GM19397 (cell line): ENCODE measurements around the gene ZNF407.
"Not testable (repeated sequence)": the region's sequence is repeated elsewhere in the genome, so short reads cannot be mapped to it uniquely, and the experiment has no call there.

Experiments
- ATAC-seq: cut with Tn5 transposase; IDR thresholded peaks from one replicate; pipeline ENCODE4 v1.9.1; 2021; ENCODE audit warnings: mild to moderate bottlenecking, moderate library complexity; ENCODE audit not compliant: unreplicated experiment

The ZNF407 gene

DNA sequence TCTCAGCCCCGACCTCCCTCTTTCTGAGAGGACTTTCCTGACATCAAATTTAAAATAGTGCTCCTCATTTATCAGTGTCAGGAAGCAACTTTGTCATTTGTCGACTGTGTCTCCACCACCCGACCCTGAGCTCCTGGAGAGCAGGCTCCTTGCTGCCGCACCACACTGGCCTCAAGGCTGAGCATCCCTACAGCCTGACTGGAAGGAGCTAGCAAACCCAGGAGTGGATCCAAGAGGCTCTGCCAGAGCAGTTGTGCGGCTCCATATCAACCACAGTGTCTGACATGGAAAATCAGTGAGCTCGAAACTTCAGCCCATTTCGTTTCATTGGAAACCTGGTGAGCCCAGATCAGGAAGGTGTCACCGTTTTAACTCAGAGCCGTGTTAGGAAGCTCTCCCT, 486.1 kb downstream of the ZNF407 start:
- no peak for ATAC-seq

GRCh38 chr18:75085676-75086075, 488.0 kb downstream of the ZNF407 start:
- ATAC-seq, result not testable (repeated sequence)

DNA sequence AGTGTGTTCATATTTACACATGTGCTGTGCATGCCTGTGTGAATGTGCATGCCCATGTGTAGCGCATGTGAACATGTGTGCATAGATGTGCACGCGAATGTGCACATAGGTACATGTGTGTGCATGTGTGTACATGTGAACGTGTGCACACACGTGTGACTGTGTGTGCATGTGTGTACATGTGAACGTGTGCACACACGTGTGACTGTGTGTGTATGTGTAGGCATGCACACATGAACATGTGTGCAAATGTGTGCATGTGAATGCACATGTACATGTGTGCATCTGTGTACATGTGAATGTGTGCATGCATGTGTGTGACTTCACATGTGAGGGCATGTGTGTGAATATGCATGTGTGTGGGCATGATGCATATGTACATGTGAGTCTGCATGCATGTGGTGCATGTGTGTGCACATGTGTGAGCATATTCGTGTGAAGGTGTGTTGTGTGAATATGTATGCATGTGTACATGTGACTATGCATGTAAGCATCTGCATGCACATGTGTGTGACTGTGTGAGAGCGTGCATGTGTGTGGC, 488.9 kb downstream of the ZNF407 start:
- no peak for ATAC-seq

DNA sequence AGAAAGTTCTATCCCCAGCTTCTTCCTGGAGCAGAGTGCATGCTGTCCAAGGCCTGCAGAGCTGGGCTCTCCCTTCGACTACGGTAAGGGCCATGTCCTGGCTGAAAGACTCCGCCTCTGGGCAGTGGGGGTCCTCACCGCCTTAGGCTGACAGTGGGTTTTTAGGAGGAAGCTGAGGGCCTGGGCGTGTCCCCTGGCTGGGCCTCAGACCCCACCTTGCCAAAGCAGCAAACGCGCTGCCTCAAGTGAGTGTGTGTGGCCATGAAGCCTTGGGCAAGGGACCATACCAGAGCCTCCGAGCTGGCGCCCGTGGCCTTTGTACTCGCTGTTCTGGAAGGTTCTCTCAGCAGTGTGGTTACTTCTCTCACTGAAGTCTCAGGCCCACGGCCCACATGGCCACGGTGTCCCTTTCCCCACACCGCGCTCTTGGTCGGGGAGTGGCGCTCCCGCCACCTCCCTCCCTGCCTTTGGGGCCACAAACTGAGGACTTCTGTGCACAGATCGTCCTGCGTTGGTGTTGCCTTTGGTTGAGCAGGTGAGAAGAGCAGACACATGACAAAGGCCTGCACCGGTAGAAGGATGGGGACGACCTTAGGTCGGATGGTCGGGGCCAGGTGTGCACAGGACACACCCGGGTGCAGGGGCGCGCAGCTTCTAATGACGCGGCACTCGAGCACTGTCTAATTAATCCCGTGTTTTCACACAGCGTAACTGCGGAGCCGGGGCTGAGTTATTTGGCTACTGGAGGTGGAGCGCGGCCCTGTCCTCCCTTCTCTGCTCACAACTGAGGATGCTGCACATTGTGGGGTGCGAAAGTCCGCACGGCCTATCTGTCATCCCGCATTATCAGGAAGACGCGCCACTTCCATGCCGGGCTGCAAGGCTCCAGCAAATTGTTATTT, 489.7 kb downstream of the ZNF407 start:
- ATAC-seq, result no peak

DNA sequence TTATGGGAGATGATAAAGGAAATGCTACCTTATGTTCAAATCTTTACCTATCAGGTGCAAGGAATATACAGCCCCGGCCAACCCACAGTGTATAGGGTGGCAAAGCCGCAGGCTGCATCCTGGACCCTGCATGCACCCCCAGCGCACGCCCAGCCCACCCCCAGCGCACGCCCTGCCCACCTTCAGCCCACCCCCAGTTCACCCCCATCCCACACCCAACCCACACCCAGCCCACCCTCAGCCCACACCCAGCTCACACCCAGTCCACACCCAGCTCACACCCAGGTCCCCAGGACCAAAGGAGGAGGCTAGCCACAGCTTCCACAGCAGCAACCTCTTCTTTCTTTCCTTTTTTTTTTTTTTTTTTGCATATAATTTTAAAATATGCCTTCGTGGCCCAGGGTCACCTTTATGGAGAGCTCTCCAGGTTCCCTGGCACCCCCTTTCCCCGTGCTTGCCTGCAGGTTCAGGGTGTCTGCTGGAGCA, 490.4 kb downstream of the ZNF407 start:
- ATAC-seq, result no peak

GRCh38 chr18:75088622-75089211, 491.0 kb downstream of the ZNF407 start:
- no peak for ATAC-seq

GRCh38 chr18:75089748-75090327, 492.2 kb downstream of the ZNF407 start:
- ATAC-seq, result no peak

GRCh38 chr18:75090336-75090735, 492.7 kb downstream of the ZNF407 start:
- no peak for ATAC-seq

GRCh38 chr18:75097491-75098225, 500.0 kb downstream of the ZNF407 start:
- no peak for ATAC-seq

- ATAC-seq, result no peak
These were observed 503.4 kb downstream of the ZNF407 start for GRCh38 chr18:75100832-75101630.

DNA sequence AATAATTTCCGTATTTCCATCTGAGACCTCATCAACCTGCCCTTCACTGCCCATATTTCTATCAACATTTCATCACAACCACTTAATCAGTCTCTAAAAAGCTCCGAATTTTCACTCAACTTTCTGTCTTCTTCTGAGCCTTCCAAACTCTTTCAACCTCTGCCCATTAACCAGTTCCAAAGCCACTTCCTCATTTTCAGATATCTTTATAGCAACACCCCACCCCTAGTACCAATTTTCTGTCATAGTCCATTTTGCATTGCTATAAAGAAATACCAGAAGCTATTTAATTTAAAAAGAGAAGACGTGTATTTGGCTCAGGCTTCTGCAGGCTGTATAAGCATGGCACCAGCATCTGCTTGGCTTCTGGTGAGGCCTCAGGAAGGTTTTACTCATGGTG, 504.2 kb downstream of the ZNF407 start:
- ATAC-seq, result no peak

- ATAC-seq, result not testable (repeated sequence)
These were observed 506.4 kb downstream of the ZNF407 start for GRCh38 chr18:75104029-75104428.

GRCh38 chr18:75104483-75104882, 506.8 kb downstream of the ZNF407 start:
- no peak for ATAC-seq

GRCh38 chr18:75105551-75106254, 508.0 kb downstream of the ZNF407 start:
- ATAC-seq, result no peak

GRCh38 chr18:75106746-75107145, 509.1 kb downstream of the ZNF407 start:
- no peak for ATAC-seq

DNA sequence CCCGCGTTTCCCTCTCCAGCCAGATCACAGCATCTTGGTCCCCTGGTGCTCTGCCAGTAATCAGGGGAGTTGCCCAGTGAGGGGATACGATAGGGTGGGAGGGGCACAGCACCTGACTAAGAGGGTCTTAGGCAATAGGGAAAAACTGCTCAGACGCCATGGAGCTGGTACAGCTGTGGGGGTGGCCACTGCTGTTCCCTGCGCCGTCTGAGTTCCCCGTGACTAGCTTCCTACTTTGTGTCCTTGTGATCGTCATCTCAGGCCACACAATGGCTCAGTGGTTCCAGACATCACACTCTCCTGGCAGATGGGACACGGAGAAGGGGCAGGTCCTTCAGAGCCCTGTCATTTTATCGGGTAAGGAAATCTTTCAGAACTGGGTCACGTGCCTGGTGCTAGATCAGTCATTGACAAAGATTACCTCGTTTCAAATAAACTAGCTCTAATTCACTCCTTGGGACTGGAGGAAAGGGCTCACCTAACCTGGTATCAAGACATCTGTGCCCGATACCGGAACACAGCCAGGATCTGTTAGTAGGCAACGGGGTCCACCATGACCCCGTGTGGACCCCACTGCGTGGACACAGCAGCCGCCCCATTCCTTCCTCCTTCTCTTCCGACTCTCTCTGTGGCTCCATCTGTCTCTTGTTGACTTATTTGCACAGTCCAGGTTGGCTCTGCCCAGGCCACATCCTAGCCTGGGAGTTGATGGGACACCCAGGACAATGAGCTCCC, 509.7 kb downstream of the ZNF407 start:
- no peak for ATAC-seq

DNA sequence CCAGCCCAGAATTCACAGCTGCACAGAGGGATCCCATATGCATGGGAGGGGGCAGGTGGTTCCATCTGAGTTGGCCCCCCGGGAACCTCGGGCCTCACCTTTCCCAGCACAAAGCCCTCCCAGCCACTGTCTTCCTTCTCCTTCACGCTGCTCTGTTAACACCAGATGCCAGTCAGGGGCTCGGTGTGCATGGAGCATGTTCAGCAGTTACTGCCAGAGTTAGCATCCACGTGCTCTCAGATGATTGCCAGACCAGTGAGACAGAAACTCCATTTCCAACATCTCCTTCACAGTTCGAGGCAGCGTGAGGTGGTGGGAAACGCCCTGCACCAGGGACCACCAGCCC, 510.2 kb downstream of the ZNF407 start:
- no peak for ATAC-seq

GRCh38 chr18:75108579-75109318, 511.1 kb downstream of the ZNF407 start:
- no peak for ATAC-seq
